MCF 10A (cell line): ENCODE data around the gene CSTPP1. TPM values are rescaled to one million over a fixed set of nuclear protein-coding genes. Genes with fewer than 3 reads are reported as not detected.
"Not testable (repeated sequence)": the region's sequence is repeated elsewhere in the genome, so short reads cannot be mapped to it uniquely, and the experiment has no call there.

Source experiments
- BruUV-seq: library from RNA; stranded (reverse); fragments of 400-500 nt; replicated peaks from 2 replicates; lab custom pipeline; 2021; lab: Mats Ljungman, UMichigan
- CTCF ChIA-PET: fragments of 300-600 bp; sonication (Branson Sonifier 250); formaldehyde crosslinking; extraction: SDS; loops from one replicate; lab custom pipeline; 2021; ENCODE audit warnings: antibody characterized with exemption, inconsistent platforms; lab: Yijun Ruan, JAX
- POLR2A ChIA-PET: fragments of 300-600, 350-650 bp; sonication (Branson Sonifier 250); formaldehyde crosslinking; extraction: SDS; loops from one replicate; lab custom pipeline; 2020; ENCODE audit warnings: antibody characterized with exemption, inconsistent platforms; lab: Yijun Ruan, JAX
- DNase-seq: peaks from one replicate; pipeline ENCODE4 v3.0.0-alpha.2; 2018; ENCODE audit not compliant: unreplicated experiment
- H3K27ac Mint-ChIP-seq: one replicate; pipeline ENCODE4 v1.8.0; 2022; ENCODE audit warnings: mild to moderate bottlenecking, low read depth, mixed read lengths; ENCODE audit not compliant: unreplicated experiment
- H3K27me3 Mint-ChIP-seq: one replicate; pipeline ENCODE4 v1.8.0; 2022; ENCODE audit warnings: mixed read lengths; ENCODE audit not compliant: insufficient read depth, unreplicated experiment
- H3K36me3 Mint-ChIP-seq: one replicate; pipeline ENCODE4 v1.8.0; 2022; ENCODE audit warnings: mild to moderate bottlenecking, moderate library complexity, mixed read lengths; ENCODE audit not compliant: insufficient read depth, unreplicated experiment
- H3K4me1 Mint-ChIP-seq: one replicate; pipeline ENCODE4 v1.8.0; 2022; ENCODE audit warnings: mixed read lengths; ENCODE audit not compliant: insufficient read depth, unreplicated experiment
- H3K4me3 Mint-ChIP-seq: one replicate; pipeline ENCODE4 v1.8.0; 2022; ENCODE audit warnings: mild to moderate bottlenecking, moderate library complexity, mixed read lengths; ENCODE audit not compliant: unreplicated experiment
- H3K9me3 Mint-ChIP-seq: one replicate; pipeline ENCODE4 v1.8.0; 2022; ENCODE audit warnings: mixed read lengths; ENCODE audit not compliant: unreplicated experiment
- intact Hi-C: fragments of 100-400 bp; cut with micrococcal nuclease; formaldehyde crosslinking; loops from 2 replicates; pipeline ENCODE4 v1.14.1; 2022
- total RNA-seq: library from RNA; stranded (reverse); gene quantifications from 2 replicates; pipeline ENCODE4 v1.2.3, GENCODE V29; 2022
- TF ChIP-seq, protein P1 (sequence below): fragments of 200-600 bp; IDR thresholded peaks from one replicate; pipeline ENCODE4 v1.8.0; 2022; ENCODE audit warnings: antibody characterized with exemption, mild to moderate bottlenecking; ENCODE audit not compliant: unreplicated experiment

CSTPP1 gene
- total RNA-seq, 1 experiment from 2014 or later, result 19.2 TPM

DNA sequence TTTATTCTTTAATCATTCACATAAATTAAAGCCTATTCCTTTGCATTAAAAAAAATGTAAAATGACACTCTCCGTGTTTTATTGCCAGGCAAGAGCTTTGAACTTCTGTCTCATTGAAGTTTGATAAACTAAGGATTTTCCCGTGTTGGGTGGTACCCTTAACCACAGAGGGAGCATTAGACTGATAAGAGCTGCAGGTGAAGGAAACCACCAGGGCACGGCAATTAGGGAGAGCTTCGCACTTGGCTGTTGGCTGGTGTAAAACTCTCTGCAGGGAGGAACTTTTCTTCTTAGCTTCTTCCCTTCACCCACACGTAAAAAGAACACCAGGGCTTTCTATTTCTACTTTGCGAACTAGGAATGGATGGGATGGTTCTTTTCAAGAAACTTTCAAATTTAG, 47.0 kb downstream of the CSTPP1 start:
- TF ChIP-seq, protein P1, sequence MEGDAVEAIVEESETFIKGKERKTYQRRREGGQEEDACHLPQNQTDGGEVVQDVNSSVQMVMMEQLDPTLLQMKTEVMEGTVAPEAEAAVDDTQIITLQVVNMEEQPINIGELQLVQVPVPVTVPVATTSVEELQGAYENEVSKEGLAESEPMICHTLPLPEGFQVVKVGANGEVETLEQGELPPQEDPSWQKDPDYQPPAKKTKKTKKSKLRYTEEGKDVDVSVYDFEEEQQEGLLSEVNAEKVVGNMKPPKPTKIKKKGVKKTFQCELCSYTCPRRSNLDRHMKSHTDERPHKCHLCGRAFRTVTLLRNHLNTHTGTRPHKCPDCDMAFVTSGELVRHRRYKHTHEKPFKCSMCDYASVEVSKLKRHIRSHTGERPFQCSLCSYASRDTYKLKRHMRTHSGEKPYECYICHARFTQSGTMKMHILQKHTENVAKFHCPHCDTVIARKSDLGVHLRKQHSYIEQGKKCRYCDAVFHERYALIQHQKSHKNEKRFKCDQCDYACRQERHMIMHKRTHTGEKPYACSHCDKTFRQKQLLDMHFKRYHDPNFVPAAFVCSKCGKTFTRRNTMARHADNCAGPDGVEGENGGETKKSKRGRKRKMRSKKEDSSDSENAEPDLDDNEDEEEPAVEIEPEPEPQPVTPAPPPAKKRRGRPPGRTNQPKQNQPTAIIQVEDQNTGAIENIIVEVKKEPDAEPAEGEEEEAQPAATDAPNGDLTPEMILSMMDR, result no peak
- CTCF ChIA-PET, result interaction anchor here (1.5 kb wide), 1 partner anchor 169 kb away, joined by 6 read pairs; no protein-coding TSS in a partner anchor
- H3K4me3 Mint-ChIP-seq, result no peak overlapping the region
- no peaks in the 10 kb centered on the region for H3K4me1 Mint-ChIP-seq
- H3K27me3 Mint-ChIP-seq, result no peaks in the 10 kb centered on the region
- no TSS peak for BruUV-seq
- intact Hi-C loops, result no loop called here
- POLR2A ChIA-PET, result interaction anchor here (0.9 to 1.1 kb wide), 2 partner anchors 10 to 48 kb away, joined by 3 read pairs; no protein-coding TSS in a partner anchor
- H3K9me3 Mint-ChIP-seq, result no peaks in the 10 kb centered on the region
- peaks cover 7% of the 10 kb centered on the region for H3K36me3 Mint-ChIP-seq
- DNase-seq, result no peak
- no peak overlapping the region for H3K27ac Mint-ChIP-seq

DNA sequence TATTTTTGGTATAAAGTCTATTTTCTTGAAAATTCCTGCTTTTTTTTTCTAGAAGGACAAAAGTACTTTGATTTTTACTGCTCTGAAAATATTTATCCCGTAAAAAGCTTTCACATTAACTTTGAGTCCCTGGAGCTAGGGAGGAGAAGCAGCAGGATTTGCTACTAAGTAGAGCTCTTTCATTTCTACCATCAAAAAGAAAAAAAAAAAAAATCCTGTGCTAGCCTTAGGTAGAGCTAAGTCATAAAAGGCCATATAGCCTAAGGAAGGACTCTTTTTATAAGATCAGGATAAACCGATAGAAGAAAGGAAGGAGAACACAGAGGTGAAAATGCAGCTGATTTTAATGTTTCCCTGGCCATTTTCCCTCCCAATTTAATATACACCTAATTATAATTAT, 48.0 kb downstream of the CSTPP1 start:
- no peak for DNase-seq
- BruUV-seq, result no TSS peak
- ChIA-PET CTCF (interaction anchor here (1.0 to 1.5 kb wide), 2 partner anchors 10 to 168 kb away, joined by 3 to 6 read pairs; no protein-coding TSS in a partner anchor), POLR2A (no interaction called here)
- Mint-ChIP-seq H3K4me3 (no peak overlapping the region), H3K27me3 (no peaks in the 10 kb centered on the region), H3K27ac (no peak overlapping the region), H3K9me3 (no peaks in the 10 kb centered on the region), H3K36me3 (peaks cover 7% of the 10 kb centered on the region), H3K4me1 (no peaks in the 10 kb centered on the region)
- TF ChIP-seq, protein P1, result no peak
- intact Hi-C loops, result no loop called here

DNA sequence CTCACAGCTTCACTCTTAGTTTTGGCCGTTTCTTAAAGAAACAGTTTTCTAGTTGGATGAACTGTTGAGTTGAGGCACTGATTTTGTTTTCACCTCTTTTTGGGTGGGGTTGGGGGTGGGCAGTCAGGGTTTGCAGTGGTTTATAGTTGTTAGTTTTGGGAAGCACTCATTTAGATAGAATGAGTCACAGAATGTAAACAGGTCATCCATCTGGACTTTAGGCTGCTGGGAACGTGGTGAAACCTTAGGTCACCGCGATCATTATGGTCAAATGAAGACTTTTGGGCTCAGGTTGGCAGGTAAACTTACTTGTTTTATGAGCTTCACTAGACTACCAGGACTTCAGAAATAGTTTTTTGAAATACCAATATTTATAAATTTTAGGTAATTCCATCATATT, 48.4 kb downstream of the CSTPP1 start:
- BruUV-seq, result no TSS peak
- H3K27me3 Mint-ChIP-seq, result no peaks in the 10 kb centered on the region
- peak; percentile 16 for DNase-seq
- no peaks in the 10 kb centered on the region for H3K9me3 Mint-ChIP-seq
- CTCF ChIA-PET, result interaction anchor here (1.0 kb wide), 1 partner anchor 10 kb away, joined by 3 read pairs; no protein-coding TSS in a partner anchor
- no peak overlapping the region for H3K4me3 Mint-ChIP-seq
- peaks cover 7% of the 10 kb centered on the region for H3K36me3 Mint-ChIP-seq
- H3K4me1 Mint-ChIP-seq, result no peaks in the 10 kb centered on the region
- TF ChIP-seq, protein P1, result no peak
- POLR2A ChIA-PET, result no interaction called here
- H3K27ac Mint-ChIP-seq, result no peak overlapping the region
- intact Hi-C loops, result no loop called here

DNA sequence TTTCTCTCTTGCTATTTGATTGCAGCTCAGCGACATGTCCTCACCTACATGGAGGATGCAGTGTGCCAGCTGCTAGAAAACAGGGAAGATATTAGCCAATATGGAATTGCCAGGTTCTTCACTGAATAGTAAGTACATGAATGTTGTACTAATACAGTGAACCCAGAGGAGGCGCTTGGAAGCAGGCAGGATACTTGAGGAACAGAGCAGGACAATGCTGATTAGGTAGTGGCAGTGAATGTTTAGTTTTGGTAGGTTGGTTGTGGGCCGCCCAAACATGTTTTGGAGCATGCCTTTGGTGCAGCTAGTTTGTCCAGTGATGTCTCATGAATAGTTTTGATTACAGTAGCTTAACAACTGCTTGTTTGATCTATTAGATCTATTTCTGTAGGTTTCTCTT, 50.6 kb downstream of the CSTPP1 start:
- no TSS peak for BruUV-seq
- ChIA-PET POLR2A (no interaction called here), CTCF (interaction anchor here (0.9 to 1.5 kb wide), 2 partner anchors 11 to 14 kb away, joined by 3 to 5 read pairs; no protein-coding TSS in a partner anchor)
- intact Hi-C loops, result no loop called here
- Mint-ChIP-seq H3K27ac (no peak overlapping the region), H3K9me3 (no peaks in the 10 kb centered on the region), H3K4me3 (no peak overlapping the region), H3K27me3 (no peaks in the 10 kb centered on the region), H3K36me3 (peaks cover 11% of the 10 kb centered on the region), H3K4me1 (no peaks in the 10 kb centered on the region)
- TF ChIP-seq, protein P1, result no peak
- DNase-seq, result no peak

DNA sequence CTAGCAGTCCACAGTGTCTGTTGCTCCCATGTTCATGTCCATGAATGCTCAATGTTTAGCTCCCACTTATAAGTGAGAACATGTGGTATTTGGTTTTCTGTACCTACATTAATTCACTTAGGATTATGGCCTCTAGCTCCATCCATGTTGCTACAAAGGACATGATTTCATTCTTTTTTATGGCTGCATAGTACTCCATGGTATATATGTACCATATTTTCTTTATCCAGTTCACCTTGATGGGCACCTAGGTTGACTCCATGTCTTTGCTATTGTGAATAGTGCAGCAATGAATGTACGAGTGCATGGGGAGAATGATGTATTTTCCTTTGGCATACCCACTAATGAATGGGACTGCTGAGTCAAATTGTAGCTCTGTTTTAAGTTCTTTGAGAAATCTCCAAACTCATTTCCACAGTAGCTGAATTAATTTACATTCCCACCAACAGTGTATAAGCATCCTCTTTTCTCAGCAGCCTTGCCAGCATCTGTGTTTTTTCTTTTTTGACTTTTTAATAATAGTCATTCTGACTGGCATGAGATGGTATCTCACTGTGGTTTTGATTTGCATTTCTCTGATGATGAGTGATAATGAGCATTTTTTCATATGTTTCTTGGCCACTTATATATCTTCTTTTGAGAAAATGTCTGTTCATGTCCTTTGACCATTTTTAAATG, 53.4 kb downstream of the CSTPP1 start:
- H3K4me1 Mint-ChIP-seq, H3K9me3 Mint-ChIP-seq, H3K27ac Mint-ChIP-seq, intact Hi-C loops, BruUV-seq, H3K4me3 Mint-ChIP-seq, H3K27me3 Mint-ChIP-seq, DNase-seq: not testable (repeated sequence)
- ChIA-PET CTCF (interaction anchor here (0.6 kb wide), 1 partner anchor 130 kb away, joined by 3 read pairs; no protein-coding TSS in a partner anchor), POLR2A (interaction anchor here (1.7 kb wide), 1 partner anchor 15 kb away, joined by 6 read pairs; no protein-coding TSS in a partner anchor)
- H3K36me3 Mint-ChIP-seq, result peaks cover 11% of the 10 kb centered on the region
